AML-193 (cell line): Measurements from ENCODE around the gene EFCAB8.

Experiments
- DNase-seq, 2 experiments: peaks; one replicate each; lab custom pipeline; 2025; lab: John Stamatoyannopoulos, UW

EFCAB8 gene

GRCh38 chr20:32986331-32986966 lies 127.7 kb downstream of the EFCAB8 start:
- DNase-seq = no peak

- no peak for DNase-seq
These were observed 128.5 kb downstream of the EFCAB8 start for GRCh38 chr20:32987044-32987825.

- no peak for DNase-seq
These were observed 129.3 kb downstream of the EFCAB8 start for GRCh38 chr20:32988008-32988407.

GRCh38 chr20:32989507-32990283 lies 131.0 kb downstream of the EFCAB8 start:
- no peak for DNase-seq

- no peak for DNase-seq
These were observed 131.7 kb downstream of the EFCAB8 start for GRCh38 chr20:32990426-32990825.

- no peak for DNase-seq
These were observed 132.7 kb downstream of the EFCAB8 start for GRCh38 chr20:32991383-32991782.

GRCh38 chr20:32991792-32992641 lies 133.3 kb downstream of the EFCAB8 start:
- DNase-seq = no peak

- DNase-seq = no peak
These were observed 134.8 kb downstream of the EFCAB8 start for GRCh38 chr20:32993496-32994050.

- DNase-seq = no peak
These were observed 137.1 kb downstream of the EFCAB8 start for GRCh38 chr20:32995802-32996201.

- no peak for DNase-seq
These were observed 138.7 kb downstream of the EFCAB8 start for GRCh38 chr20:32997431-32997830.

GRCh38 chr20:32999603-33000250 lies 141.0 kb downstream of the EFCAB8 start:
- peak; percentile 20 to 22 for DNase-seq

- DNase-seq = no peak
These were observed 142.2 kb downstream of the EFCAB8 start for GRCh38 chr20:33000802-33001466.

- no peak for DNase-seq
These were observed 143.5 kb downstream of the EFCAB8 start for GRCh38 chr20:33002087-33002808.

GRCh38 chr20:33004141-33004751 lies 145.5 kb downstream of the EFCAB8 start, which contains the start of gene SUN5:
TSS of gene SUN5 (minus strand) at chr20:33004433. CDS start at chr20:33004340, 93 bp downstream.
- DNase-seq = no peak

GRCh38 chr20:33005132-33005566 lies 146.4 kb downstream of the EFCAB8 start:
- DNase-seq = peak; percentile 20 to 43

- no peak for DNase-seq
These were observed 147.4 kb downstream of the EFCAB8 start for GRCh38 chr20:33005908-33006775.

- no peak for DNase-seq
These were observed 148.2 kb downstream of the EFCAB8 start for GRCh38 chr20:33006776-33007375.
